Measurements from ENCODE around the gene MADD.

MADD gene

GRCh38 chr11:47360341-47360740 lies 90.4 kb downstream of the MADD start:
- no peak for DNase-seq

DNA sequence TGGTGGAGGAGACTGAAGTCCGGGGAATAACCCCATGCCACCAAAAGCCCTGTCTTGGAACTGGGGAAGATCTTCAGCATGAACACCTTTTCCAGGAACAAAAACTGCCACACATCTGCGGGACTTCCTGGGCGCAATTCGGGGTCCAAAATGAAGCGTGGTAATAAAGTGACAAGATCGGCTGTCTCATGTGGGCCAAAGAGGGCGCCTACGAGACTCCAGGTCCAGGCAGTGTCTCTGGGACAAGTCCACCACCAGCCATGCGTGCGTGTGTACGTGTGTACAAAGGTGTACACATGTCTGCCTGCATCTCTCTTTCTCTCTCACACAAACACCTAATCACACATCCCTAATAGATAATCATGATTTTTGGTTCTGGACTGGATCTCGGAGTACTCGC lies 91.5 kb downstream of the MADD start:
- DNase-seq, result no peak

DNA sequence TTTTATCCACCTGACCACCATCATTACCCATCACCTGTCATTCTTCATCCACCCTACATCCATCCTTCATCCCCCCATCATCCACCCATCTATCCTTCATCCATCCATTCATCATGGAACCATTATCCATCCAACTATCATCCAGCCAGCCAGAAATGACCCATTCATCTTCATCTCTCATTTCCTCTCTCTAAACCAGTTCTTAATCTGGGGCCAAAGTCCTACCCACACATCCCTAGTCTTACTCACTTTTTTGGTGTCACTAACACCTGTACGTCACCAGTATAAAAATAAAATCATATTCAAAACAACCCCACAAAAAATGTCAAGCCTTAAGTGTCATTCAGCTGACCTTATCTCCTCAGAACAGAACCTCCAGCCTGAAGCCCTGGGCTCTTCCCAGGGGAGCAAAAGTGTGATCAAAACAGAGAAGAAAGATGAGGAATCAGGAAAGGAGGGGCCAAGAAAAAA lies 96.1 kb downstream of the MADD start:
- no peak for DNase-seq

DNA sequence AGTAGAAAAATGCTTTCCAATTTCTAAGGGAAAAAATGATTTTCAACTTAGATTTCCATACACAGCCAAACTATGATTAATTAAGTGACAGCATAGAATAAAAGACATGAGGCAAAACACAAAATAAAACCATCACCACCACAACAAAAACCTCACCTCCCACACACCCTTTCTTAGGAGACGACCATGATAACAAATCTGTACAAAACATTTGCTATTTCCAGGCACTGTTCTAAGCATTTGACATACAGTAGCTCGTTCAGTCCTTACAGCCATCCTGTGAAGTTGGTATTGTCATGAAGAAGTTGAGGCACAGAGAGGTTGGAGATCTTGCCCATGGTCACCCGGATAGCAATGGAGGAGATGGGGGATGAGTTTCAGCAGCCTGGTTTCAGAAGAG lies 99.7 kb downstream of the MADD start:
- no peak for DNase-seq

DNA sequence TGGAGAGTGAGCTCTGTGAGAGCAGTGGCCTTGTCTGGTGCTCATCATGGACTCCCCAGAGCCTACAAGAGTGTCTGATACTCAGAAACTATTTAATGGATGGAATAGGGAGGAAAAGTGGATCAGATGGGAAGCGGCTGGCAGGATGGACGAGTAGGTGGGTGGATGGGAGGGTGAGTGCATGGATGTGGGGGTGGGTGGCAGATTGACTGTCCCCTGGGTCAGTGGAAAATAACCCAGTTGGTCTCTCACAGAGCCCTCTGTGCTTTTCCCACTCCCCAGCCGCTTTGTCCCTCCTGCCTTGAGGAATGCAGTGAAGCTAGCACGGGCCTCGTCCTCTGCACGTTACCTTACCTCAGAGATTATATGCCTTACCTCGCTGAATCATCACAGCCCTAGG lies 102.5 kb downstream of the MADD start:
- DNase-seq, result no peak

- peak; percentile 71 for DNase-seq
These were observed 104.2 kb downstream of the MADD start for GRCh38 chr11:47373876-47374719.

DNA sequence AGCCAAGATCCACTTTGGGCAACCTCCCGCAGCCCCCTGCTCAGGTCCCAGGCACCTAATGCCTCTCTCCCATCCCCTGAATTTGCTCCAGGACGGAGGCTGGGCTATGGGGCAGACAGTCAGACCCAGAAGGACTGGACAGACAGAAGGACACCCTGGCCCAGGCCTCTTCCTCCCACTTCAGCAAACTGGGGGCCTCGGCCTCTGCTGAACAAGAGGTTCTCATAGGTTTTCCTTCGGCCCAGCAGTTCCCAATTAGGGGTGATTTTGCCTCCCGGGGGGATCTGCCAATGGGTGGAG lies 104.7 kb downstream of the MADD start:
- no peak for DNase-seq

DNA sequence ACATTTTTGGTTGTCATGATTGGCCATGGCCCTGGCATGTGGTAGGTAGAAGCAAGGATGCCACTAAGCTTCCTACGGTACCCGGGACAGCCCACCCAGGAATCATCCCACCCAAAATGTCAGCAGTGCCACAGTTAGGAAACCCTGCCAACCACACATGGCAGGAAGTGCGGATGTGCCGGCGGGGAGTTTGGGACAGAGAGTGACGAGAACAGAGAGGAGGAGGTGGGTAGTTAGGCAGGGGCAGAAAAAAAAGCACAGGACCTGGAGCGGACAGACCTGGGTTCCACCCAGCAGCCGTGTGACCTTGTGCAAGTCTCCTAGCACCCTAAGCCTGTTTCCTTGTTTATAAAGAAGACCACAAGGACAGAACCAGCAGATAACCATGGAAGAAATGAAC lies 105.1 kb downstream of the MADD start:
- DNase-seq, result no peak

DNA sequence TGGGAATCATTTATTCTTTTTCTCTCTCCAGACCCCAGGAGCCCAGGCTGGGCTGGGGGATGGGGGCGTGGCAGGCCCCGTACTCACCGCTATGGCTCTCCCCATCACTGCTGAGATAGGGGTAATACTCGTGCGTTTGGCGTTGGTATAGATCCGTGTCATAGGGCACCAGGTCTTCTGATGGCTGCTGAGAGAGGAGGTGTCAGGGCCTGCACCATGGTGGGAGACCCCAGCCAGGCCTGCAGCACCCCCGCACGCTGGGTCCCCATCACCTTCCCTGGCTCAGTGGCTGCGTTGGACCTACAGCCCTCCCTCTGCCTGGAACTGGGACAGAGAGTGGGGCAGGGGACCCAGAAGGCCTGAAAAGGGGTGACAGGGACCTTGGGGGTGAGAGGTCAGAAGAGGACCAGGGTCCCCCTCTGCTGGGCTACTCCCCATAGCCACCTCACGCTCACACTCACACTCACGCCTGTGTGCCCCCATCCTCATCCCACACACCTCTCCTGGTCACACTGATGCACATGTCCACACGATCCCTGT lies 105.7 kb downstream of the MADD start:
- no peak for DNase-seq

DNA sequence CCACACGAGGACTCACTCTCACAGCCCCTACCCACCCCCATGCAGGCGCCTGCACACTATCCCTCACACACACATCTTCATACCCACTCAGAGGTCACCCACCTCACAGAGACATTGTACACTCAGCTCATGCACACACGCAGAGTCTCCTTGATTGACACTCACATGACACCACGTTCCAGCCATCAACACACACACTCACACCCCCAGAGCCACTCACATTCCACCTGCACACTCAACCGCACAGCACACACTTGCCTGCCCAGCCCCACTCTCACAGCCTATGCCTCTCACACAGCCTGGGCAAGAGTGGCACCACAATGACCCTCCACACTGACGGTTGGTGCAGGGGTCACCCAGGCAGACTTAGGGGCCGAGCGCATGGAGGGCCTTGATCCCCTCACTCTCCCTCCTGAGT lies 106.2 kb downstream of the MADD start:
- no peak for DNase-seq

DNA sequence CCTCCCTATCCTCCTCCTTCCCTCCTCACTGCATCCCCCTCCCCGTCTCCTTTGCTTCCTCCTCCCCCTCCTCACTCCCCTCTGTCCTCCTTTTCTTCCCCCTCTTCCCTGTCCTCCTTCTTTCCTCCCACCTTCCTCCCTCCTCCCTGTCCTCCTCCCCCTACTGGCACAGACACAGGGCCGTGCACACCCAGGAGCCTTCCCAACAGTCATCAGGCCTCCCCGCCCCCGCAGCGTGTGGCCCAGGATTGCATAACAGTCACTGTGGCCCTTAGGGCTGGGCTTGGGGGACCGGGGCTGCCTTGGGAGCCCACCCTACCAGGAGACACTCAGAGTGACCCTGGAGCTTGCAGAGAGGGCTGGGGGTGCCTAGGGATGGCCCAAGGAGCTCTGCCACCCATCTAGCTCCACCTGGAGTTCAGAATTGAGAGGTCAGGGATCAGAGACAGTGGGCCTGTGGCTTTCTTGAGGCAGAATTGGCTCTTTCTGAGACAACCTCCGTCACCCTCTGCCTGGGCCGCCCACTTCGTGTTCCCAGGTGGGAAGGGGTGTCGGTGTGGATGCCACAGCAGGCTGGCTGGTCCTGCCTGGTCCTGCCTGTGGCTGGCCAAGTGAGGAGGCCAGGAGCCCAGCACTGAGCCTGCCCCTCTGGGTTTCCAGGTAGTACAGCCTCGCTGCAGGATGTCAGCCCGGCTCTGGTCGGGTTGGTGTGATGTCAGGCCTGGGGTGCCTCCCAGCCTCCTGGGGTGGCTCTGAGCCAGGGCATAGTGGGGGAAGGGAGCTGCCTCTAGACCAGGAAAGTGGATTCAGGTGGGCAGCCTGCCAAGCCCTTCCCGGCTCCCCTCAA lies 106.8 kb downstream of the MADD start:
- DNase-seq, result no peak

DNA sequence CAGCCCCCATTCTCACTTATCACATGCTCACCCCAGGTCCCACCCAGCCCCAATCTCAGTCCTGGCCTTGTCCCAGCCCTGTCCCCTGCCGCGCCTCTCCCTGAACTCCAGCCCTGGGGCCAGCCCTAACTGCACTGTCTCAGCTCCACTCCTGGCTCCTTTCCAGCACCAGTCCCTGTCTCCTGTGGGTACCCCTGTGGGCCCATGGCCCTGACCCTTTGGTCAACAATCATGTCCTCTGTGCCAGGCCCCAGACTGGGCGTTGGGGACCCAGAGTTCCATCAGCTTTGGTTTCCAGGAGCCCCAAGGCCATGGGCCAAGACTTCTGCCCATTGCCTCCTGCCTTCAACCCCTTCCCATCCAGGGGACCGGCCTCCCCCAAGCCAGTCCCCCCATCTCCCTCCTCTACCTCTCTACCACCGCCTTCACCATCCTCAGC lies 107.7 kb downstream of the MADD start:
- DNase-seq, result no peak

GRCh38 chr11:47378010-47378835 lies 108.3 kb downstream of the MADD start, which contains the start of gene SPI1:
TSS of gene SPI1 (minus strand) at chr11:47378547. CDS start at chr11:47378353, 194 bp downstream.
- no peak for DNase-seq

DNA sequence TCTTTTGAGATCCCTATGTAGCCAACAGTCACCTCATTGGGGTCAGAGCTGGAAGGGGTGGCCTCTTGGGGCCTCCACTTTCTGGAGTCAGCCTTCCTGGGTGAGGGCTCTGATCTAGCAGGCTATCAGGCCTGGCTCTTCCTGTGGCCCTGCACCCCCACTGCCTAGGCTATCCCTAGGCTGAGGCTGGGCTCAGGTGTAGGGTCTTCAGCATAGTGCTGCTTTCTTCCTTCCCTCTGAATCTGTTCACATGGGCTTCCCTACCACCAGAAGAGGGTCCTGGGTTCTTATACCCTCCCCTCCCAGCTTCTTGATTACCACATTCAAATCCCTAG lies 108.9 kb downstream of the MADD start:
- no peak for DNase-seq

DNA sequence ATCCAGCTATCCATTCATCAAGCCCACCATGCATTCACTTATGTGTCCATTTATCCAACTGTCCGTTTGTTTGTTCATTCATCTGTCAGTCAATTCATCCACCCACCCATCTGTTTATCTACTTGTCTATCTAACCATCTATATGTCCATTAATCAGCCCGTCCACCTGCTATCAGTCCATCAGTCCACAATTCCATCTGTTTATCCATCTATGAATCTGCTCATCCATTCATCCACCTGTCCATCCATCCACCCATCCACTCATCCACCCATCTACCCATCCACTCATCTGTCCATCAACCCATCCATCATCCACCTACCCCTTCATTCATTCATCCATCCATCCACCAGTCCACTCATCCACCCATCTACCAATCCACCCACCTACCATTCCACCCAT lies 109.4 kb downstream of the MADD start:
- no peak for DNase-seq

All from EL (cell line).